Spleen (tissue), 11 donors: ENCODE results near the gene DDX54. TPM values are rescaled to one million over a fixed set of nuclear protein-coding genes. Genes with fewer than 3 reads are reported as not detected.

Experiments used
- DNase-seq: peaks from one replicate; pipeline ENCODE4 v3.0.0-alpha.2; 2020
- H3K27ac ChIP-seq, 8 donors: fragments of 200-600 bp; sonication (generic) in 7 of 8; 1 replicate in 4 of 8; 2 replicates in 4 of 8; pipeline versions ENCODE4 v1.5.0 to v1.8.0; 2016 to 2021; ENCODE audit warnings: inconsistent platforms in 4 of 8, mild to moderate bottlenecking in 4 of 8, moderate library complexity in 1 of 8
- H3K27me3 ChIP-seq, 7 donors: fragments of 200-600 bp; sonication (generic) in 6 of 7; replicated peaks in 1 of 7; 1 replicate in 4 of 7; 2 replicates in 3 of 7; pipeline versions ENCODE4 v1.5.0 to v1.8.0; 2016 to 2021; ENCODE audit warnings: inconsistent platforms in 3 of 7, mild to moderate bottlenecking in 1 of 7
- H3K36me3 ChIP-seq, 6 donors: fragments of 200-600 bp; sonication (generic) in 5 of 6; 1 replicate in 4 of 6; 2 replicates in 2 of 6; pipeline versions ENCODE4 v1.5.0 to v1.8.0; 2016 to 2021; ENCODE audit warnings: inconsistent platforms in 2 of 6
- H3K4me1 ChIP-seq, 6 donors: fragments of 200-600 bp; sonication (generic) in 5 of 6; 1 replicate in 3 of 6; 2 replicates in 3 of 6; pipeline versions ENCODE4 v1.5.0 to v1.8.0; 2016 to 2021; ENCODE audit warnings: inconsistent platforms in 3 of 6
- H3K4me3 ChIP-seq, 8 donors: fragments of 200-600 bp; sonication (generic) in 7 of 8; 1 replicate in 4 of 8; 2 replicates in 4 of 8; pipeline versions ENCODE4 v1.5.0 to v1.8.0; 2016 to 2021; ENCODE audit warnings: inconsistent platforms in 4 of 8, mild to moderate bottlenecking in 4 of 8, moderate library complexity in 2 of 8
- H3K9me3 ChIP-seq, 8 donors: fragments of 200-600 bp; sonication (generic) in 7 of 8; 1 replicate in 4 of 8; 2 replicates in 4 of 8; pipeline versions ENCODE4 v1.5.0 to v1.8.0; 2016 to 2021; ENCODE audit warnings: inconsistent platforms in 4 of 8
- CTCF ChIP-seq, 11 experiments: fragments of 200-600 bp in 7 of 11; fragments of 450-650 bp in 4 of 11; sonication (generic) in 4 of 11; IDR thresholded peaks in 8 of 11; conservative IDR thresholded peaks in 3 of 11; 1 replicate in 7 of 11; 2 replicates in 4 of 11; pipeline versions ENCODE4 v1.4.0 to v1.8.0; 2016 to 2021; ENCODE audit warnings: antibody characterized with exemption in 11 of 11, inconsistent platforms in 4 of 11, mild to moderate bottlenecking in 1 of 11
- POLR2A ChIP-seq, 3 donors: fragments of 450-650 bp; IDR thresholded peaks; one replicate each; pipeline ENCODE4 v1.5.1; 2017; ENCODE audit warnings: antibody characterized with exemption in 3 of 3, mild to moderate bottlenecking in 1 of 3
- POLR2AphosphoS5 ChIP-seq, 3 donors: sonication (generic); formaldehyde crosslinking; IDR thresholded peaks; one replicate each; pipeline ENCODE4 v1.5.1; 2017; ENCODE audit warnings: antibody characterized with exemption in 3 of 3
- WGBS, 5 donors: extraction: QIAGEN DNeasy Blood & Tissue Kit in 3 of 5; methylation state at CpG; one replicate each; pipeline versions ENCODE4 v1.1.5 to v1.1.7; 2013 to 2018; 5-methylcytosine and 5-hydroxymethylcytosine counted together
- intact Hi-C: fragments of 100-400 bp; cut with DNase I; formaldehyde crosslinking; loops from one replicate; pipeline ENCODE4 v1.15.0; 2023; ENCODE audit warnings: low total_unique reads
- polyA plus RNA-seq, 3 donors: library from polyadenylated mRNA; stranded (reverse); fragments of 200-250 nt; gene quantifications; one replicate each; pipeline ENCODE4 v1.2.1, GENCODE V29; 2013
- total RNA-seq, 7 donors: library from RNA; depleted of rRNA in 3 of 7; stranded (reverse); fragments of >200 nt in 3 of 7; fragmentation: NEBNext Ultra II Directional in 4 of 7; extraction: Animal tissue kit (Norgen Biotek cat#: 25700) in 4 of 7; gene quantifications; one replicate each; pipeline versions ENCODE4 v1.1.0 to v1.2.1, GENCODE V29; 2016 to 2021
- donor health status: healthy with polysubstance abuse.
- donor health status: DM: no; HTN: no; CAD: no; lungs with moderate emphysema.
- donor health status: DM: no; HTN: no; CAD: no.
- donor health status: Bipolar disorder and iron deficiency.
- donor health status: healthy.
- donor health status: DM: no; HTN: no; CAD: no.
- donor health status: DM: yes; HTN: yes; CAD: no.

DDX54 gene
- total and polyA plus RNA-seq, 10 donors, result 44.4 to 80.3 (median 60.3) TPM

GRCh38 chr12:113130457-113131135, 54.7 kb downstream of the DDX54 start:
- no peak overlapping the region for H3K27ac ChIP-seq
- no peak overlapping the region for H3K4me3 ChIP-seq
- H3K9me3 ChIP-seq, result no peaks in the 10 kb centered on the region
- H3K4me1 ChIP-seq, result peaks cover 1 to 25% (median 17%) of the 10 kb centered on the region in 6 donors
- WGBS, 5 donors, result 49 to 62% (median 51%) methylated on average over 15 to 18 of the region's 18 CpGs
- no peaks in the 10 kb centered on the region for H3K36me3 ChIP-seq
- intact Hi-C loops, result no loop called here
- peaks cover 0 to 25% (median 6%) of the 10 kb centered on the region in 7 donors for H3K27me3 ChIP-seq
- DNase-seq, result peak; percentile 91
- TF ChIP-seq POLR2AphosphoS5 (IDR thresholded peaks at IDR 0.05), result peak in 2 of 3 donors; percentile 38 to 49
- no peak for TF ChIP-seq POLR2A (IDR thresholded peaks at IDR 0.05)
- TF ChIP-seq CTCF (IDR thresholded peaks at IDR 0.05 in 8 of 11, conservative IDR thresholded peaks at IDR 0.05 in 3 of 11), result no peak

DNA sequence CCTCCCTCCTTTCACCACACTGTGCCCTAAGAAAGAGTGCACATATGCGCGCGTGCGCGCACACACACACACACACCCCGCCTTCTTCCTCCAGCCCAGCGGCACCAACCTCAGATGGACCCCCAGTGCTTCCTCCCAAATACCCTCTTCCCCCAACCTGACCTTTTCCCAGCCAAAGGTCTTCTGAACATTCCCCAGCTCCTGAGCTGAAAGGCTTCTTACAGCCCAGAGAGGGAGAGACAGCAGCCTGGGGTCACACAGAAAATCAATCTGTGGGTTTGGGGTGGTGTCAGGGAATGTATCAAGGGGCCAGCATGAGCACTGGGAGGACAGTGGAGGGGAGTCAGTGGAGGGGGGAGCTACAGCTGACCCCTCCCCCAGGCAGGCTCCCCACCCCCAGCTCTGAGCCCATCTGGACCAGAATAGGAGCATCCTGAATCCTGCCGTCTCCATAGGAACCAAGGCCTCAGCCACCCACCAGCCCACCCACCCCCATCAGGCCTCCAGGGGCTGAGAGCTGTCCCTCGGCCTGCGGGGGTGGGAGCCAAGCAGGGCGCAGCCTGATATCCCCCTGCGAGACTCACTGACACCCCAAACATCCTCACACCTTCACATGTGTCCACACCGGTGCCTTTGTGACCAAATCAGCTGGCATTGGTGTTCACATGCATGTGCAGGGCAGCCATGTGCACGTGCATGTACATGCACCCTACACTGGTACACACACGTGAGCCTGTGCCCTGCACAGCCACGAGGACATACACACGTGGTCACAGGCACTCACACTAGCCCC, 55.4 kb downstream of the DDX54 start:
- intact Hi-C loops, result no loop called here
- H3K27ac ChIP-seq, result no peak overlapping the region

GRCh38 chr12:113128802-113129663, 56.2 kb downstream of the DDX54 start:
- TF ChIP-seq CTCF (IDR thresholded peaks at IDR 0.05 in 8 of 11, conservative IDR thresholded peaks at IDR 0.05 in 3 of 11) (no peak), POLR2AphosphoS5 (IDR thresholded peaks at IDR 0.05) (no peak), POLR2A (IDR thresholded peaks at IDR 0.05) (no peak)
- H3K9me3 ChIP-seq, result no peaks in the 10 kb centered on the region
- H3K27ac ChIP-seq, result no peak overlapping the region
- H3K36me3 ChIP-seq, result no peaks in the 10 kb centered on the region
- peaks cover 0 to 19% (median 11%) of the 10 kb centered on the region in 6 donors for H3K4me1 ChIP-seq
- H3K27me3 ChIP-seq, result peaks cover 0 to 9% (median 0%) of the 10 kb centered on the region in 7 donors
- peak; percentile 51 for DNase-seq
- 53 to 64% (median 58%) methylated on average over 9 of the region's 9 CpGs for WGBS, 5 donors
- no peak overlapping the region for H3K4me3 ChIP-seq
- intact Hi-C loops, result no loop called here

More for the DNA sequence above, 55.4 kb downstream of the DDX54 start:
- TF ChIP-seq CTCF (IDR thresholded peaks at IDR 0.05 in 8 of 11, conservative IDR thresholded peaks at IDR 0.05 in 3 of 11), result no peak
- TF ChIP-seq POLR2A (IDR thresholded peaks at IDR 0.05), result no peak
- TF ChIP-seq POLR2AphosphoS5 (IDR thresholded peaks at IDR 0.05), result no peak
- 66 to 78% (median 71%) methylated on average over 11 to 17 of the region's 17 CpGs for WGBS, 5 donors
- no peak overlapping the region for H3K4me3 ChIP-seq
- H3K36me3 ChIP-seq, result no peaks in the 10 kb centered on the region
- no peaks in the 10 kb centered on the region for H3K9me3 ChIP-seq
- peaks cover 0 to 18% (median 0%) of the 10 kb centered on the region in 7 donors for H3K27me3 ChIP-seq
- peaks cover 0 to 19% (median 11%) of the 10 kb centered on the region in 6 donors for H3K4me1 ChIP-seq
- peak; percentile 46 for DNase-seq
